Keratinocyte (primary cell): ENCODE results near the gene PTGDS.

ENCODE experiments used
- EZH2 ChIP-seq: IDR thresholded peaks from one replicate; pipeline ENCODE4 v1.6.1; 2012; ENCODE audit warnings: inconsistent platforms, mild to moderate bottlenecking, low read length, moderate library complexity
- TF ChIP-seq, protein P1 (sequence below), 3 experiments: IDR thresholded peaks in 1 of 3; conservative IDR thresholded peaks in 1 of 3; optimal IDR thresholded peaks in 1 of 3; 2 replicates in 2 of 3; 3 replicates in 1 of 3; pipeline versions ENCODE3 to v1.5.1; 2011; ENCODE audit warnings: low read length in 3 of 3, mild to moderate bottlenecking in 3 of 3, moderate library complexity in 2 of 3, control low read depth in 1 of 3, inconsistent platforms in 1 of 3; ENCODE audit not compliant: insufficient read depth in 2 of 3; ENCODE audit errors: extremely low read depth in 1 of 3

DNA sequence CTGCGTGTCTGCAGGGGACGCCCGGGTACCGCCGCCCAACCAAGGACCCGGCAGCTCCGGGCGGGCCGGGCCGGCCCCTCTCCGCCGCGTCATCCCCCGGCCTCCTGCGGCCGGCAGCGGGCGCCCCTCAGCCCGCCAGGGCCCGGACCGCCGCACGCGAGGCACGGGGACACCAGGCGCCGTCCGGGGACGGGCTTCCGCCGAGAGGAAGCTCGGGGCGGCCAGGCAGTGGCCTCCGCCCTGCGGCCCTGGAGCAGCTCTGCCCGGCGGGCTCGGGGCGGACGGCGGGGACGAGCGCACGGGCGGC, 33.1 kb upstream of the PTGDS start:
- TF ChIP-seq, protein P1, sequence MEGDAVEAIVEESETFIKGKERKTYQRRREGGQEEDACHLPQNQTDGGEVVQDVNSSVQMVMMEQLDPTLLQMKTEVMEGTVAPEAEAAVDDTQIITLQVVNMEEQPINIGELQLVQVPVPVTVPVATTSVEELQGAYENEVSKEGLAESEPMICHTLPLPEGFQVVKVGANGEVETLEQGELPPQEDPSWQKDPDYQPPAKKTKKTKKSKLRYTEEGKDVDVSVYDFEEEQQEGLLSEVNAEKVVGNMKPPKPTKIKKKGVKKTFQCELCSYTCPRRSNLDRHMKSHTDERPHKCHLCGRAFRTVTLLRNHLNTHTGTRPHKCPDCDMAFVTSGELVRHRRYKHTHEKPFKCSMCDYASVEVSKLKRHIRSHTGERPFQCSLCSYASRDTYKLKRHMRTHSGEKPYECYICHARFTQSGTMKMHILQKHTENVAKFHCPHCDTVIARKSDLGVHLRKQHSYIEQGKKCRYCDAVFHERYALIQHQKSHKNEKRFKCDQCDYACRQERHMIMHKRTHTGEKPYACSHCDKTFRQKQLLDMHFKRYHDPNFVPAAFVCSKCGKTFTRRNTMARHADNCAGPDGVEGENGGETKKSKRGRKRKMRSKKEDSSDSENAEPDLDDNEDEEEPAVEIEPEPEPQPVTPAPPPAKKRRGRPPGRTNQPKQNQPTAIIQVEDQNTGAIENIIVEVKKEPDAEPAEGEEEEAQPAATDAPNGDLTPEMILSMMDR (optimal IDR thresholded peaks at IDR 0.05 in 1 of 3, IDR thresholded peaks at IDR 0.05 in 1 of 3, conservative IDR thresholded peaks at IDR 0.05 in 1 of 3; ENCODE audit: extremely low read depth in 1 of 3, insufficient read depth in 2 of 3, low read length in 3 of 3), result no peak
- no peak for TF ChIP-seq EZH2
